ENCODE results near the gene IGFBP1.

IGFBP1 gene

GRCh38 chr7:45881759-45882464 lies 6.4 kb upstream of the IGFBP1 start:
- DNase-seq: no peak

GRCh38 chr7:45882465-45882810 lies 5.8 kb upstream of the IGFBP1 start:
- no peak for DNase-seq

- no peak for DNase-seq
Measured at GRCh38 chr7:45884136-45884535, 4.2 kb upstream of the IGFBP1 start.

- DNase-seq: no peak
Measured at GRCh38 chr7:45885264-45885882, 2.9 kb upstream of the IGFBP1 start.

GRCh38 chr7:45886931-45887667 lies 1.2 kb upstream of the IGFBP1 start:
- DNase-seq: no peak

GRCh38 chr7:45888993-45889366 lies 692 bp downstream of the IGFBP1 start:
- no peak for DNase-seq

GRCh38 chr7:45889367-45890067 lies 1.2 kb downstream of the IGFBP1 start:
- no peak for DNase-seq

GRCh38 chr7:45890125-45890901 lies 2.0 kb downstream of the IGFBP1 start:
- DNase-seq: no peak

- DNase-seq: no peak
Measured at GRCh38 chr7:45890902-45891461, 2.7 kb downstream of the IGFBP1 start.

- no peak for DNase-seq
Measured at GRCh38 chr7:45891462-45892402, 3.4 kb downstream of the IGFBP1 start.

- no peak for DNase-seq
Measured at GRCh38 chr7:45892407-45893035, 4.2 kb downstream of the IGFBP1 start.

GRCh38 chr7:45893374-45893995 lies 5.2 kb downstream of the IGFBP1 start:
- DNase-seq: no peak

GRCh38 chr7:45893996-45894664 lies 5.8 kb downstream of the IGFBP1 start:
- DNase-seq: no peak

- no peak for DNase-seq
Measured at GRCh38 chr7:45894665-45895062, 6.4 kb downstream of the IGFBP1 start.

GRCh38 chr7:45897042-45897690 lies 8.9 kb downstream of the IGFBP1 start:
- no peak for DNase-seq

GRCh38 chr7:45898222-45898621 lies 9.9 kb downstream of the IGFBP1 start:
- DNase-seq: no peak

- DNase-seq: no peak
Measured at GRCh38 chr7:45901566-45901965, 13.3 kb downstream of the IGFBP1 start.

GRCh38 chr7:45902820-45903219 lies 14.5 kb downstream of the IGFBP1 start:
- no peak for DNase-seq

GRCh38 chr7:45909561-45909960 lies 21.3 kb downstream of the IGFBP1 start:
- no peak for DNase-seq

Data from CD4-positive, alpha-beta T cell treated with Interleukin-6 for 4 hours (primary cell).